Sigmoid colon (tissue), 4 donors: Measurements from ENCODE around the gene CNTN4.

Source experiments
- CTCF ChIP-seq, 4 experiments: fragments of 450-650 bp in 3 of 4; fragments of 200-600 bp in 1 of 4; IDR thresholded peaks; one replicate each; pipeline ENCODE4 v1.5.1; 2016 to 2019; ENCODE audit warnings: antibody characterized with exemption in 4 of 4, mild to moderate bottlenecking in 3 of 4, moderate library complexity in 2 of 4
- POLR2A ChIP-seq, 2 donors: fragments of 450-650 bp; IDR thresholded peaks; one replicate each; pipeline ENCODE4 v1.6.1; 2016; ENCODE audit warnings: antibody characterized with exemption in 2 of 2, mild to moderate bottlenecking in 2 of 2, moderate library complexity in 2 of 2
- POLR2AphosphoS5 ChIP-seq, 4 donors: sonication (generic); formaldehyde crosslinking; IDR thresholded peaks; one replicate each; pipeline ENCODE4 v1.6.1; 2017; ENCODE audit warnings: antibody characterized with exemption in 4 of 4

DNA sequence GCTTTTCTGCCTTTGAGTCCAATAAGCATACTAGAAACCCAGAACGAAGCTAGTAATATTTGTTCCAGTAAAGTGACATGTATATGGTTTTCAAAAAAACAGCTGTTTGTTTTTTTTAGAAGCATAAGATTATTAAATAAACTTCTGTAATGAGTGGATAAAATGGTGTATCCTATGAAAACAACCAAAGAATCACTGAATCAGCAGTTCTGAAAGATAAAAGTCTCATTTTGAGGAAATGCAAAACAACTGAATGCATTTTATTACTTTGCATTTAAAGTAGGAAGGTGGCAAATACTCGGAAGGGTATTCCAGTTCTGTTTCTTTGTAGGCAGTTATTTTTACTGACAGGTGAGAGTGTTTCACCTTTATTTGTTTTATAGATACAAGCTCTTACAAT lies 107.0 kb downstream of the CNTN4 start:
- no peak for TF ChIP-seq CTCF (IDR thresholded peaks at IDR 0.05)
- TF ChIP-seq POLR2A (IDR thresholded peaks at IDR 0.05), result no peak
- TF ChIP-seq POLR2AphosphoS5 (IDR thresholded peaks at IDR 0.05), result no peak
